ENCODE measurements around the gene MLLT6. TPM values are rescaled to one million over a fixed set of nuclear protein-coding genes. Genes with fewer than 3 reads are reported as not detected.

Gene MLLT6
- total RNA-seq, 1 experiment from 2014 or later, result 72.5 TPM

DNA sequence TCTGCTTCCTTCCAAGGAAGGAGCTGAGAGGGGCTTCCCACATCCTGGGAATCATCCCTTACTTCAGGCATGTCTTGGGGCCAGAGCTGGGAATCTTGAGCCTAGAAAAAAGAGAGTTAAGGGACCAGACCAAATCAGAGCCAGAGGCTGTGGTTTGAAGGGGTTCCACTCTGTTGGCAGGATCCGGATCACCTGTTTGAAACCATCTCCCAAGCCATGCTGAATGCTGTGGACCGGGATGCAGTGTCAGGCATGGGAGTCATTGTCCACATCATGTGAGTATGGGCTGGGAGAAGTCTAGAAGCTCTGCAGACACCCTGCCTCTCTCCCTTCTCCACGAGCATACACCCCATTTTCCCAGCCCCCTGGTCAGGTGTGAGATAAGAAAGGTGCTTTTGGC, 57.2 kb downstream of the MLLT6 start:
- H3K4me1 Mint-ChIP-seq (ENCODE audit: low read depth, unreplicated experiment), result no peaks in the 10 kb centered on the region
- H3K36me3 ChIP-seq (ENCODE audit: control insufficient read depth, insufficient read depth, low read length), result peaks cover 8% of the 10 kb centered on the region
- H3K27me3 ChIP-seq (replicated peaks; ENCODE audit: control insufficient read depth, insufficient read depth, low read length), result no peaks in the 10 kb centered on the region

DNA sequence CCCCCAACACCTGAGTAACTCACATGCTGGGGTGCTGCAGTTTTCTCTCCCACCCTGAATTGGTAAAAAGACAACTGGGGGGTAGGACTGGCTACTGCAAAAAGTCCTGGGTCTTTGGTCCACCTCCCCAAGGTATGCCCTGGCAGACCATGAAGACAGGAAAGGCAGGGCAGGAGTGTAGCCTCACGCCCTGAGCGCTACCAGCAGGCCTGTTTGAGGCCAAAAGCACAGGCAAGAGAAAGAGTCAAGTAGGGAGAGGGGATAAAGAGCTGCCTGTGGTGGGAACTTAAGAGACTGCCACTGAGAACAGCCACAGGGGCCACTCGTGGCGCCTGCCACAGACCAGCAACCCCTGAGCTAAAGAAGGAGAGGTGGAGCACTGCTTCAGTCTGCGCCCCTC, 61.3 kb downstream of the MLLT6 start:
- Mint-ChIP-seq H3K4me1 (ENCODE audit: low read depth, unreplicated experiment) (no peaks in the 10 kb centered on the region), H3K27me3 (ENCODE audit: insufficient read depth, unreplicated experiment) (no peaks in the 10 kb centered on the region), H3K27ac (ENCODE audit: unreplicated experiment) (no peak overlapping the region), H3K9me3 (ENCODE audit: unreplicated experiment) (no peaks in the 10 kb centered on the region), H3K36me3 (ENCODE audit: insufficient read depth, unreplicated experiment) (peaks cover 75% of the 10 kb centered on the region), H3K4me3 (ENCODE audit: unreplicated experiment) (no peak overlapping the region)
- H3K36me3 ChIP-seq (ENCODE audit: control insufficient read depth, insufficient read depth, low read length), result peaks cover 2% of the 10 kb centered on the region; the same call in 1 of the 2 replicates
- no peak overlapping the region for H3K4me3 ChIP-seq (ENCODE audit: low read depth, low read length)
- TF ChIP-seq, protein P1, sequence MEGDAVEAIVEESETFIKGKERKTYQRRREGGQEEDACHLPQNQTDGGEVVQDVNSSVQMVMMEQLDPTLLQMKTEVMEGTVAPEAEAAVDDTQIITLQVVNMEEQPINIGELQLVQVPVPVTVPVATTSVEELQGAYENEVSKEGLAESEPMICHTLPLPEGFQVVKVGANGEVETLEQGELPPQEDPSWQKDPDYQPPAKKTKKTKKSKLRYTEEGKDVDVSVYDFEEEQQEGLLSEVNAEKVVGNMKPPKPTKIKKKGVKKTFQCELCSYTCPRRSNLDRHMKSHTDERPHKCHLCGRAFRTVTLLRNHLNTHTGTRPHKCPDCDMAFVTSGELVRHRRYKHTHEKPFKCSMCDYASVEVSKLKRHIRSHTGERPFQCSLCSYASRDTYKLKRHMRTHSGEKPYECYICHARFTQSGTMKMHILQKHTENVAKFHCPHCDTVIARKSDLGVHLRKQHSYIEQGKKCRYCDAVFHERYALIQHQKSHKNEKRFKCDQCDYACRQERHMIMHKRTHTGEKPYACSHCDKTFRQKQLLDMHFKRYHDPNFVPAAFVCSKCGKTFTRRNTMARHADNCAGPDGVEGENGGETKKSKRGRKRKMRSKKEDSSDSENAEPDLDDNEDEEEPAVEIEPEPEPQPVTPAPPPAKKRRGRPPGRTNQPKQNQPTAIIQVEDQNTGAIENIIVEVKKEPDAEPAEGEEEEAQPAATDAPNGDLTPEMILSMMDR (IDR thresholded peaks at IDR 0.05; ENCODE audit: insufficient read depth in 1 of 2, low read depth in 1 of 2, low read length in 1 of 2, severe bottlenecking in 1 of 2, unreplicated experiment in 1 of 2), result no peak
- DNase-seq, result no peak
- no TSS peak for BruUV-seq (replicated peaks)
- H3K27me3 ChIP-seq (replicated peaks; ENCODE audit: control insufficient read depth, insufficient read depth, low read length), result no peaks in the 10 kb centered on the region
- intact Hi-C loops (cut with micrococcal nuclease; ENCODE audit: unreplicated experiment), result no loop called here
- POLR2A ChIA-PET, result no interaction called here
- no peaks in the 10 kb centered on the region for H3K9me3 ChIP-seq
- CTCF ChIA-PET, result no interaction called here
- no peaks in the 10 kb centered on the region for H3K4me1 ChIP-seq

More for the DNA sequence above, 57.2 kb downstream of the MLLT6 start:
- intact Hi-C loops (cut with micrococcal nuclease; ENCODE audit: unreplicated experiment), result no loop called here
- no peak overlapping the region for H3K4me3 Mint-ChIP-seq (ENCODE audit: unreplicated experiment)
- peaks cover 88% of the 10 kb centered on the region for H3K36me3 Mint-ChIP-seq (ENCODE audit: insufficient read depth, unreplicated experiment)
- BruUV-seq (replicated peaks), result no TSS peak
- CTCF ChIA-PET, result interaction anchor here (0.7 to 1.4 kb wide), 2 partner anchors 38 to 57 kb away, joined by 3 read pairs; no protein-coding TSS in a partner anchor
- H3K9me3 ChIP-seq, result no peaks in the 10 kb centered on the region
- TF ChIP-seq, protein P1 (IDR thresholded peaks at IDR 0.05; ENCODE audit: insufficient read depth in 1 of 2, low read depth in 1 of 2, low read length in 1 of 2, severe bottlenecking in 1 of 2, unreplicated experiment in 1 of 2), result no peak
- H3K27ac Mint-ChIP-seq (ENCODE audit: unreplicated experiment), result no peak overlapping the region
- DNase-seq, result no peak
- no peak overlapping the region for H3K4me3 ChIP-seq (ENCODE audit: low read depth, low read length)
- no peaks in the 10 kb centered on the region for H3K27me3 Mint-ChIP-seq (ENCODE audit: insufficient read depth, unreplicated experiment)
- H3K9me3 Mint-ChIP-seq (ENCODE audit: unreplicated experiment), result no peaks in the 10 kb centered on the region
- POLR2A ChIA-PET, result interaction anchor here (0.6 kb wide), 1 partner anchor 82 kb away, joined by 6 read pairs; no protein-coding TSS in a partner anchor
- H3K4me1 ChIP-seq, result no peaks in the 10 kb centered on the region

DNA sequence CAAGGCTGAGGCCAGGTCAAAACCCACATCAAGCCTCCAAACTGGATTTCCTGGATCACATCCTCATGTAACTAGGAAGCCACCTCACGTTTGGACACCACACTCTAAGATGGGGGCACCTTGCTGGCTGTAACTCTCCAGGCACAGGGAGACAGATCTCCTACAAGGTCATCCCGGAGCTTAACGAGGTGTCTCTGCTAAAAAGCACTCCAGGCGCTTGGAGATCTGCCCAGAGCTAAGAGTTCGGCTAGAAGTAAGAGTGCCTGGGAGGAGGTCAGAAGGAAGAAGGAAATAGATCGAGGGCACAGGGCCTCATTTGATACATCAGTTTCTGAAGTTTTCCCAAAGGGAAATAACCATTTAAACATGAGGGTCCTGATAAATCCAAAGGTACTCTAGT, 63.3 kb downstream of the MLLT6 start:
- POLR2A ChIA-PET, result no interaction called here
- TF ChIP-seq, protein P1 (IDR thresholded peaks at IDR 0.05; ENCODE audit: insufficient read depth in 1 of 2, low read depth in 1 of 2, low read length in 1 of 2, severe bottlenecking in 1 of 2, unreplicated experiment in 1 of 2), result no peak
- H3K36me3 Mint-ChIP-seq (ENCODE audit: insufficient read depth, unreplicated experiment), result peaks cover 64% of the 10 kb centered on the region

More for the DNA sequence above, 63.3 kb downstream of the MLLT6 start:
- intact Hi-C loops (cut with micrococcal nuclease; ENCODE audit: unreplicated experiment), result no loop called here
- no peaks in the 10 kb centered on the region for H3K27me3 ChIP-seq (replicated peaks; ENCODE audit: control insufficient read depth, insufficient read depth, low read length)
- H3K36me3 ChIP-seq (ENCODE audit: control insufficient read depth, insufficient read depth, low read length), result peaks cover 2% of the 10 kb centered on the region; the same call in 1 of the 2 replicates
- no TSS peak for BruUV-seq (replicated peaks)
- H3K4me3 ChIP-seq (ENCODE audit: low read depth, low read length), result no peak overlapping the region
- no peak overlapping the region for H3K4me3 Mint-ChIP-seq (ENCODE audit: unreplicated experiment)
- no peaks in the 10 kb centered on the region for H3K4me1 Mint-ChIP-seq (ENCODE audit: low read depth, unreplicated experiment)
- no peaks in the 10 kb centered on the region for H3K9me3 Mint-ChIP-seq (ENCODE audit: unreplicated experiment)
- DNase-seq, result no peak
- no peaks in the 10 kb centered on the region for H3K9me3 ChIP-seq
- CTCF ChIA-PET, result no interaction called here
- no peak overlapping the region for H3K27ac Mint-ChIP-seq (ENCODE audit: unreplicated experiment)
- H3K27me3 Mint-ChIP-seq (ENCODE audit: insufficient read depth, unreplicated experiment), result no peaks in the 10 kb centered on the region
- H3K4me1 ChIP-seq, result no peaks in the 10 kb centered on the region

Data from Caco-2 (cell line).